SK-N-SH treated with all-trans-retinoic acid at 6 μM for 48 hours (cell line): ENCODE measurements around the gene TET2.

ENCODE experiments used
- ARNTL ChIP-seq: fragments of 450-650 bp; formaldehyde crosslinking; IDR thresholded peaks from 2 replicates; pipeline ENCODE4 v1.5.0; 2020; ENCODE audit warnings: low read depth, mild to moderate bottlenecking, moderate library complexity, borderline replicate concordance
- CREB5 ChIP-seq: fragments of 250-450 bp; sonication (Bioruptor Pico); IDR thresholded peaks from 2 replicates; pipeline ENCODE4 v1.5.1; 2020; ENCODE audit warnings: low read depth, mild to moderate bottlenecking, moderate library complexity
- ESRRG ChIP-seq: fragments of 250-450 bp; sonication (Bioruptor Pico); IDR thresholded peaks from 2 replicates; pipeline ENCODE4 v1.6.1; 2021; ENCODE audit warnings: mild to moderate bottlenecking
- SNAI2 ChIP-seq: fragments of 250-450 bp; sonication (Bioruptor Pico); IDR thresholded peaks from 2 replicates; pipeline ENCODE4 v1.5.0; 2020; ENCODE audit warnings: mild to moderate bottlenecking, moderate library complexity
- TCF4 ChIP-seq: fragments of 250-450 bp; sonication (Bioruptor Pico); IDR thresholded peaks from 2 replicates; pipeline ENCODE4 v1.8.0; 2021; ENCODE audit warnings: mild to moderate bottlenecking, moderate library complexity, borderline replicate concordance
- ZFP30 ChIP-seq: fragments of 450-650 bp; formaldehyde crosslinking; IDR thresholded peaks from 2 replicates; pipeline ENCODE4 v1.5.0; 2022; ENCODE audit warnings: mild to moderate bottlenecking, moderate library complexity
- ZNF565 ChIP-seq: fragments of 450-650 bp; formaldehyde crosslinking; conservative IDR thresholded peaks from 2 replicates; pipeline ENCODE4 v1.5.0; 2020; ENCODE audit warnings: low read depth, mild to moderate bottlenecking, moderate library complexity
- TF ChIP-seq, protein P1 (sequence below): fragments of 250-450 bp; sonication (Bioruptor Pico); IDR thresholded peaks from 2 replicates; pipeline ENCODE4 v1.8.0; 2020; ENCODE audit warnings: mild to moderate bottlenecking, moderate library complexity, borderline replicate concordance

DNA sequence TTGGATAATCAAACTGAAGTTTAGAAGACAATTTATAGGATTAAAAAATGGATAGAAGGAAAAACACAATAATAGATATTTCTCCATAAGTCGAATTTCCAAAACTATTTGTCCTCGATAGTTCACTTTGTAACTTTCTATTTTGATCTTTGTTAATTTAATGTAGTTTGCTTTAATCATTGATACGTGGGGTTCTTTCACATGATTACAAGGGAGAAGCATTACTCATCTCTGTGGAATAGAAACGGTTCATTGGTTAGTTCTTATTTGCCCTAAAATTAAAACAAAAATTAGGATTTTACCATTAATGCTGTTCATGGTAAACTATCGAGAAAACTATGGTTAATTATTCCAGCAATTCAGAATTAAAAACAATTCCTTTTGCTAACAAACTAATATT lies 2.1 kb downstream of the TET2 start:
- TF ChIP-seq, protein P1, sequence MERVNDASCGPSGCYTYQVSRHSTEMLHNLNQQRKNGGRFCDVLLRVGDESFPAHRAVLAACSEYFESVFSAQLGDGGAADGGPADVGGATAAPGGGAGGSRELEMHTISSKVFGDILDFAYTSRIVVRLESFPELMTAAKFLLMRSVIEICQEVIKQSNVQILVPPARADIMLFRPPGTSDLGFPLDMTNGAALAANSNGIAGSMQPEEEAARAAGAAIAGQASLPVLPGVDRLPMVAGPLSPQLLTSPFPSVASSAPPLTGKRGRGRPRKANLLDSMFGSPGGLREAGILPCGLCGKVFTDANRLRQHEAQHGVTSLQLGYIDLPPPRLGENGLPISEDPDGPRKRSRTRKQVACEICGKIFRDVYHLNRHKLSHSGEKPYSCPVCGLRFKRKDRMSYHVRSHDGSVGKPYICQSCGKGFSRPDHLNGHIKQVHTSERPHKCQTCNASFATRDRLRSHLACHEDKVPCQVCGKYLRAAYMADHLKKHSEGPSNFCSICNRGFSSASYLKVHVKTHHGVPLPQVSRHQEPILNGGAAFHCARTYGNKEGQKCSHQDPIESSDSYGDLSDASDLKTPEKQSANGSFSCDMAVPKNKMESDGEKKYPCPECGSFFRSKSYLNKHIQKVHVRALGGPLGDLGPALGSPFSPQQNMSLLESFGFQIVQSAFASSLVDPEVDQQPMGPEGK, result no peak
- TF ChIP-seq SNAI2 (CRISPR knock-in tag), result no peak
- no peak for TF ChIP-seq ZFP30
- TF ChIP-seq CREB5 (CRISPR knock-in tag), result no peak
- no peak for TF ChIP-seq TCF4 (CRISPR knock-in tag)
- TF ChIP-seq ZNF565 (CRISPR knock-in tag), result no peak
- TF ChIP-seq ARNTL (CRISPR knock-in tag), result no peak
- no peak for TF ChIP-seq ESRRG
